Aortic smooth muscle cell (primary cell): ENCODE results near the gene ZBTB8B. TPM values are rescaled to one million over a fixed set of nuclear protein-coding genes. Genes with fewer than 3 reads are reported as not detected.

Source experiments
- total RNA-seq: library from RNA; depleted of rRNA; stranded (reverse); fragments of >200 nt; gene quantifications from 2 replicates; pipeline ENCODE4 v1.2.3, GENCODE V29; 2014

ZBTB8B gene
- total RNA-seq, result under 0.01 TPM in 2 replicates

DNA sequence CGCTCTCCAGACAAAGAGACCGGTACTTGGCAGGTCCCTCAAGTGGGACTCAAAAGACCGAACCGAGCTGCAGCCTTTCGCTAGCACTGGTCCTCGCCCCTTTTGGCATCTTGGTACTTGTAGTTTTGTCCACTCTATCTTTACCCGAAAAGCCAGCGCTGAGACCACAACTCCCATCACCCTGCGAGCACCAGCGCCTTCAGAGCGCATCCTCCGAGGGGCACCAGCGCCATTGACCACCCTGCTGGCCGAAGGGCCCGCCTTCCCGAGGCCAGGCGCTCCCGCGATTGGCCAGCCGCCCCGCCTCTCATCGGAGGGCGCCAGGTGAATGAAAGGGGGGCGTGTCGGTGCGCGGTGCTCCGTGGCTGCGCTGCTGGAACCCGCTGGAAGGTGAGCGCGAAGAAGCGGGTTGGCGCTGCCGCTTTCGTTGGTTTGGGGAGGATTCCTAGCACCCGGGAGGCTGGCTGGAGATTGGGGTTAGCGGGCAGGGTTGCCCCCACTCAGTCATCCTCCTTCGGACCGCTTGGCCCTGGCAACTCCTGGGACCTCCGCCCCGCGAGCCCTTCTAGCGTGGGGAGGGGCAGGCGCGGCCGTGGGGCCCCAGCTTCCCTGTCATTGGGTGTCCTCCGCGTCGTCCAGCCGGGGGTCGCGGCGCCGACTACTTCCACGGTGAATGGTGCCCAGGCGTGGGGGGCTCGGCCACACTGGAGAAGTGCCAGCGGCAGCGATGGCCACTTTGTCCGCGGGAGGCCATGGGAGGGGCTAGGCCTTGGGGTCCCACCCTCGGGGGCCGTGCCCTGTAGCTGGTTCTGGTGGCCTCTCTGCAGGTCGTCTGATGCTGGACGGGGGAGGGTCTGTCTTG, at the start of gene ZBTB8B:
TSS of gene ZBTB8B (plus strand) at position 357 of the 862 bp plus-strand sequence. CDS start 5,553 bp downstream, outside the sequence.

Other genes starting within 250 kb of the ZBTB8B start
- gene TMEM234, start 242.7 kb upstream of the ZBTB8B start, total RNA-seq, result 20.7 and 22.7 TPM in 2 replicates
- gene EIF3I, start 242.7 kb upstream of the ZBTB8B start, total RNA-seq, result 285 and 327 TPM in 2 replicates
- 0.79 and 1.7 TPM in 2 replicates for gene FAM167B, start 217.8 kb upstream of the ZBTB8B start, total RNA-seq
- gene LCK, start 213.8 kb upstream of the ZBTB8B start, total RNA-seq, result not detected in 2 replicates
- gene HDAC1, start 173.0 kb upstream of the ZBTB8B start, total RNA-seq, result 113 and 116 TPM in 2 replicates
- gene MARCKSL1, start 128.8 kb upstream of the ZBTB8B start, total RNA-seq, result 13.9 TPM in 2 replicates
- gene FAM229A, start 102.6 kb upstream of the ZBTB8B start, total RNA-seq, result 0.66 and 0.99 TPM in 2 replicates
- gene TSSK3, start 102.5 kb upstream of the ZBTB8B start, total RNA-seq, result 0.40 and 1.7 TPM in 2 replicates
- 56.5 and 60.6 TPM in 2 replicates for gene BSDC1, start 70.6 kb upstream of the ZBTB8B start, total RNA-seq
- 6.2 and 7.3 TPM in 2 replicates for gene ZBTB8A, start 74.4 kb downstream of the ZBTB8B start, total RNA-seq
- gene ZBTB8OS, start 185.5 kb downstream of the ZBTB8B start, total RNA-seq, result 55.9 and 68.0 TPM in 2 replicates
- gene RBBP4, start 186.1 kb downstream of the ZBTB8B start, total RNA-seq, result 91.7 and 109 TPM in 2 replicates
- gene SYNC, start 237.7 kb downstream of the ZBTB8B start, total RNA-seq, result 68.0 and 75.8 TPM in 2 replicates